Measurements from ENCODE around the gene HORMAD2. TPM values are rescaled to one million over a fixed set of nuclear protein-coding genes. Genes with fewer than 3 reads are reported as not detected.
"Not testable (repeated sequence)": the region's sequence is repeated elsewhere in the genome, so short reads cannot be mapped to it uniquely, and the experiment has no call there.

HORMAD2 gene
- total RNA-seq, 2 experiments from 2014 or later = not detected

GRCh38 chr22:30205281-30206115 is 125.2 kb downstream of the HORMAD2 start:
- Mint-ChIP-seq H3K36me3 (no peaks in the 10 kb centered on the region), H3K4me1 (ENCODE audit: low read depth) (no peaks in the 10 kb centered on the region), H3K27me3 (no peaks in the 10 kb centered on the region), H3K9me3 (no peaks in the 10 kb centered on the region), H3K4me3 (no peak overlapping the region), H3K27ac (no peak overlapping the region)
- no peak for DNase-seq
- ChIA-PET POLR2A (interaction anchor here (1.0 kb wide), 1 partner anchor 14 kb away, joined by 3 read pairs; no protein-coding TSS in a partner anchor), CTCF (interaction anchor here (0.9 kb wide), 1 partner anchor 23 kb away, joined by 3 read pairs; no protein-coding TSS in a partner anchor)
- intact Hi-C loops (cut with micrococcal nuclease) = no loop called here

GRCh38 chr22:30206944-30207343 is 126.7 kb downstream of the HORMAD2 start:
- no peak for DNase-seq
- Mint-ChIP-seq H3K4me1 (ENCODE audit: low read depth) (no peaks in the 10 kb centered on the region), H3K27me3 (no peaks in the 10 kb centered on the region), H3K4me3 (no peak overlapping the region), H3K36me3 (no peaks in the 10 kb centered on the region), H3K27ac (no peak overlapping the region), H3K9me3 (no peaks in the 10 kb centered on the region)
- CTCF ChIA-PET = no interaction called here
- POLR2A ChIA-PET = no interaction called here
- intact Hi-C loops (cut with micrococcal nuclease) = no loop called here

- POLR2A ChIA-PET = interaction anchor here (0.7 kb wide), 1 partner anchor 21 kb away, joined by 3 read pairs; no protein-coding TSS in a partner anchor
- H3K27ac Mint-ChIP-seq = peak overlapping the region; percentile 9
- H3K27me3 Mint-ChIP-seq = no peaks in the 10 kb centered on the region
- CTCF ChIA-PET = interaction anchor here (1.0 to 1.3 kb wide), 2 partner anchors 9 to 100 kb away, joined by 3 read pairs; no protein-coding TSS in a partner anchor
- H3K4me3 Mint-ChIP-seq = no peak overlapping the region
- no peak for DNase-seq
- intact Hi-C loops (cut with micrococcal nuclease) = no loop called here
- peaks cover 13% of the 10 kb centered on the region for H3K4me1 Mint-ChIP-seq (ENCODE audit: low read depth)
- H3K36me3 Mint-ChIP-seq = no peaks in the 10 kb centered on the region
- no peaks in the 10 kb centered on the region for H3K9me3 Mint-ChIP-seq
Measured at GRCh38 chr22:30208631-30209603, 128.7 kb downstream of the HORMAD2 start.

GRCh38 chr22:30209642-30210041 is 129.4 kb downstream of the HORMAD2 start:
- Mint-ChIP-seq H3K4me1 (ENCODE audit: low read depth) (peaks cover 13% of the 10 kb centered on the region), H3K9me3 (no peaks in the 10 kb centered on the region), H3K4me3 (no peak overlapping the region), H3K27me3 (no peaks in the 10 kb centered on the region), H3K27ac (no peak overlapping the region), H3K36me3 (no peaks in the 10 kb centered on the region)
- intact Hi-C loops (cut with micrococcal nuclease) = no loop called here
- no peak for DNase-seq
- CTCF ChIA-PET = no interaction called here
- POLR2A ChIA-PET = no interaction called here

- Mint-ChIP-seq H3K27ac (no peak overlapping the region), H3K9me3 (no peaks in the 10 kb centered on the region)
Measured at GRCh38 chr22:30210235-30210909, 130.1 kb downstream of the HORMAD2 start.

GRCh38 chr22:30211124-30211820 is 131.0 kb downstream of the HORMAD2 start:
- intact Hi-C loops (cut with micrococcal nuclease) = no loop called here
- CTCF ChIA-PET = no interaction called here

More at GRCh38 chr22:30210235-30210909, 130.1 kb downstream of the HORMAD2 start:
- H3K36me3 Mint-ChIP-seq = no peaks in the 10 kb centered on the region
- intact Hi-C loops (cut with micrococcal nuclease) = no loop called here
- no peak overlapping the region for H3K4me3 Mint-ChIP-seq
- POLR2A ChIA-PET = no interaction called here
- no peaks in the 10 kb centered on the region for H3K27me3 Mint-ChIP-seq
- CTCF ChIA-PET = no interaction called here
- peaks cover 13% of the 10 kb centered on the region for H3K4me1 Mint-ChIP-seq (ENCODE audit: low read depth)
- DNase-seq = no peak

GRCh38 chr22:30212363-30212995 is 132.2 kb downstream of the HORMAD2 start:
- Mint-ChIP-seq H3K36me3 (no peaks in the 10 kb centered on the region), H3K4me3 (no peak overlapping the region), H3K27me3 (no peaks in the 10 kb centered on the region), H3K9me3 (no peaks in the 10 kb centered on the region), H3K4me1 (ENCODE audit: low read depth) (peaks cover 13% of the 10 kb centered on the region), H3K27ac (peak overlapping the region; percentile 1)
- peak; percentile 57 for DNase-seq
- CTCF ChIA-PET = interaction anchor here (0.6 to 0.9 kb wide), 2 partner anchors 16 to 27 kb away, joined by 3 read pairs; no protein-coding TSS in a partner anchor
- intact Hi-C loops (cut with micrococcal nuclease) = loop anchor here (1.0 kb wide), 1 partner anchor 9 kb away; no protein-coding TSS in a partner anchor
- POLR2A ChIA-PET = no interaction called here

More at GRCh38 chr22:30211124-30211820, 131.0 kb downstream of the HORMAD2 start:
- Mint-ChIP-seq H3K4me1 (ENCODE audit: low read depth) (peaks cover 13% of the 10 kb centered on the region), H3K27me3 (no peaks in the 10 kb centered on the region), H3K9me3 (no peaks in the 10 kb centered on the region), H3K36me3 (no peaks in the 10 kb centered on the region), H3K4me3 (no peak overlapping the region), H3K27ac (no peak overlapping the region)
- DNase-seq = no peak
- POLR2A ChIA-PET = no interaction called here

- Mint-ChIP-seq H3K4me3 (no peak overlapping the region), H3K27me3 (no peaks in the 10 kb centered on the region), H3K9me3 (no peaks in the 10 kb centered on the region), H3K4me1 (ENCODE audit: low read depth) (peaks cover 13% of the 10 kb centered on the region), H3K27ac (peak overlapping the region; percentile 1), H3K36me3 (no peaks in the 10 kb centered on the region)
- DNase-seq = no peak
- CTCF ChIA-PET = interaction anchor here (0.6 to 0.9 kb wide), 2 partner anchors 17 to 27 kb away, joined by 3 read pairs; no protein-coding TSS in a partner anchor
- intact Hi-C loops (cut with micrococcal nuclease) = loop anchor here (1.0 kb wide), 1 partner anchor 8 kb away; no protein-coding TSS in a partner anchor
- POLR2A ChIA-PET = no interaction called here
Measured at GRCh38 chr22:30212996-30213441, 132.8 kb downstream of the HORMAD2 start.

- intact Hi-C loops (cut with micrococcal nuclease) = no loop called here
- CTCF ChIA-PET = interaction anchor here (1.1 kb wide), 1 partner anchor 40 kb away, joined by 3 read pairs; no protein-coding TSS in a partner anchor
- Mint-ChIP-seq H3K27me3 (no peaks in the 10 kb centered on the region), H3K36me3 (no peaks in the 10 kb centered on the region), H3K9me3 (no peaks in the 10 kb centered on the region), H3K4me3 (no peak overlapping the region), H3K4me1 (ENCODE audit: low read depth) (peaks cover 21% of the 10 kb centered on the region), H3K27ac (no peak overlapping the region)
- POLR2A ChIA-PET = no interaction called here
- DNase-seq = no peak
Measured at GRCh38 chr22:30214703-30215407, 134.6 kb downstream of the HORMAD2 start.

GRCh38 chr22:30216272-30216671 is 136.0 kb downstream of the HORMAD2 start:
- H3K36me3 Mint-ChIP-seq; H3K4me3 Mint-ChIP-seq; H3K9me3 Mint-ChIP-seq; intact Hi-C loops (cut with micrococcal nuclease); POLR2A ChIA-PET; H3K27ac Mint-ChIP-seq; H3K27me3 Mint-ChIP-seq; DNase-seq; CTCF ChIA-PET: not testable (repeated sequence)
- H3K4me1 Mint-ChIP-seq (ENCODE audit: low read depth) = peaks cover 36% of the 10 kb centered on the region

Measured in activated CD4-positive, alpha-beta memory T cell treated with anti-CD3 and anti-CD28 coated beads for 36 hours (primary cell).